HCT116 (cell line): ENCODE data around the gene ZBTB6. TPM values are rescaled to one million over a fixed set of nuclear protein-coding genes. Genes with fewer than 3 reads are reported as not detected.

Source experiments
- ATAC-seq: fragments of 200-7000 bp; cut with Tn5 transposase; 2 replicates; pipeline ENCODE4 v1.9.1; 2020; ENCODE audit warnings: mild to moderate bottlenecking, moderate library complexity
- BruUV-seq: library from RNA; stranded (reverse); fragments of 400-500 nt; replicated peaks from 2 replicates; lab custom pipeline; 2021; lab: Mats Ljungman, UMichigan
- CTCF ChIA-PET: fragments of 300-600 bp; sonication (Branson Sonifier 250); formaldehyde crosslinking; loops from one replicate; lab custom pipeline; 2021; ENCODE audit warnings: antibody characterized with exemption; lab: Charles Lee
- POLR2A ChIA-PET: fragments of 300-600, 350-600 bp; sonication (Branson Sonifier 250); formaldehyde crosslinking; loops from one replicate; lab custom pipeline; 2021; ENCODE audit warnings: antibody characterized with exemption; lab: Charles Lee
- RAD21 ChIA-PET, 2 experiments: fragments of 300-600 bp; sonication (Branson Sonifier 250); formaldehyde crosslinking; loops; one replicate each; lab custom pipeline; 2023; ENCODE audit warnings: low total read pairs in 2 of 2; ENCODE audit not compliant: uncharacterized antibody in 2 of 2, unreplicated experiment in 2 of 2, low non-redundant PET in 1 of 2; lab: Charles Lee
- DNase-seq: peaks from one replicate; pipeline ENCODE4 v3.0.0-alpha.2; 2010; ENCODE audit warnings: low read depth, low spot score
- H2AFZ ChIP-seq: fragments of 200-600 bp; shearing (Covaris generic), sonication (generic); 2 replicates; pipeline ENCODE4 v1.6.1; 2017; ENCODE audit warnings: low read depth, mixed run types, mixed read lengths, antibody characterized with exemption, low read length; ENCODE audit not compliant: poor library complexity, severe bottlenecking
- H3K27ac ChIP-seq: 2 replicates; pipeline ENCODE4 v1.5.1; 2012; ENCODE audit warnings: low read depth, low read length
- H3K27me3 ChIP-seq: fragments of 200-600 bp; sonication (generic); 2 replicates; pipeline ENCODE4 v1.6.1; 2016; ENCODE audit warnings: mixed run types, low read length, mixed read lengths; ENCODE audit not compliant: insufficient read depth
- H3K36me3 ChIP-seq, 2 experiments: fragments of 200-500 bp in 1 of 2; fragments of 200-600 bp in 1 of 2; sonication (Bioruptor generic) in 1 of 2; sonication (generic) in 1 of 2; 2 replicates each; pipeline versions ENCODE4 v1.5.1 to v1.6.1; 2014 to 2016; ENCODE audit warnings: low read length in 2 of 2, inconsistent platforms in 1 of 2, mixed read lengths in 1 of 2, mixed run types in 1 of 2; ENCODE audit not compliant: insufficient read depth in 2 of 2, control insufficient read depth in 1 of 2
- H3K4me1 ChIP-seq, 2 experiments: fragments of 200-600 bp in 1 of 2; sonication (generic) in 1 of 2; 2 replicates each; pipeline versions ENCODE4 v1.5.1 to v1.6.1; 2012 to 2017; ENCODE audit warnings: low read length in 2 of 2, inconsistent platforms in 1 of 2, mild to moderate bottlenecking in 1 of 2, mixed read lengths in 1 of 2, mixed run types in 1 of 2, moderate library complexity in 1 of 2; ENCODE audit not compliant: insufficient read depth in 2 of 2, control insufficient read depth in 1 of 2
- H3K4me2 ChIP-seq: fragments of 200-600 bp; sonication (generic); 2 replicates; pipeline ENCODE4 v1.6.1; 2017; ENCODE audit warnings: mixed run types, low read length, mixed read lengths
- H3K4me3 ChIP-seq, 2 experiments: fragments of 200-600 bp in 1 of 2; sonication (generic) in 1 of 2; replicated peaks in 1 of 2; 2 replicates each; pipeline ENCODE4 v1.5.1; 2011 to 2016; ENCODE audit warnings: low read length in 2 of 2, control low read depth in 1 of 2, low read depth in 1 of 2, mild to moderate bottlenecking in 1 of 2, mixed read lengths in 1 of 2, mixed run types in 1 of 2
- H3K79me2 ChIP-seq: fragments of 200-600 bp; sonication (generic); 2 replicates; pipeline ENCODE4 v1.6.1; 2017; ENCODE audit warnings: mild to moderate bottlenecking, mixed run types, low read length, moderate library complexity, mixed read lengths; ENCODE audit not compliant: insufficient read depth
- H3K9ac ChIP-seq: fragments of 200-600 bp; sonication (generic); 2 replicates; pipeline ENCODE4 v1.6.1; 2016; ENCODE audit warnings: low read length, mixed read lengths
- H3K9me2 ChIP-seq: fragments of 200-600 bp; sonication (generic), shearing (Covaris generic); 2 replicates; pipeline ENCODE4 v1.6.1; 2017; ENCODE audit warnings: mixed run types, mild to moderate bottlenecking, moderate library complexity; ENCODE audit not compliant: insufficient read depth
- H3K9me3 ChIP-seq, 2 experiments: fragments of 200-500 bp in 1 of 2; fragments of 200-600 bp in 1 of 2; sonication (Bioruptor generic) in 1 of 2; sonication (generic) in 1 of 2; 2 replicates each; pipeline ENCODE4 v1.6.1; 2014 to 2017; ENCODE audit warnings: low read length in 2 of 2, mixed read lengths in 2 of 2, inconsistent platforms in 1 of 2, low read depth in 1 of 2, mild to moderate bottlenecking in 1 of 2, mixed run types in 1 of 2, moderate library complexity in 1 of 2; ENCODE audit not compliant: control insufficient read depth in 1 of 2, insufficient read depth in 1 of 2
- H4K20me1 ChIP-seq: fragments of 200-600 bp; sonication (generic), shearing (Covaris generic); 2 replicates; pipeline ENCODE4 v1.6.1; 2017; ENCODE audit warnings: mixed run types, mild to moderate bottlenecking, moderate library complexity; ENCODE audit not compliant: insufficient read depth
- EZH2phosphoT487 ChIP-seq: fragments of 200-600 bp; IDR thresholded peaks from 2 replicates; pipeline ENCODE4 v1.6.1; 2018; ENCODE audit warnings: antibody characterized with exemption, borderline replicate concordance
- POLR2A ChIP-seq: IDR thresholded peaks from 2 replicates; pipeline ENCODE4 v1.7.0; 2011; ENCODE audit warnings: borderline replicate concordance; ENCODE audit not compliant: insufficient read depth, insufficient read length; ENCODE audit errors: extremely low read depth
- intact Hi-C: fragments of 100-400 bp; cut with micrococcal nuclease; formaldehyde crosslinking; loops from 2 replicates; pipeline ENCODE4 v1.10.0; 2022
- total RNA-seq: library from RNA; stranded (reverse); gene quantifications from one replicate; pipeline ENCODE4 v1.2.1, GENCODE V29; 2021; ENCODE audit not compliant: unreplicated experiment

The ZBTB6 gene
- total RNA-seq, 1 experiment from 2014 or later = 12.3 TPM

DNA sequence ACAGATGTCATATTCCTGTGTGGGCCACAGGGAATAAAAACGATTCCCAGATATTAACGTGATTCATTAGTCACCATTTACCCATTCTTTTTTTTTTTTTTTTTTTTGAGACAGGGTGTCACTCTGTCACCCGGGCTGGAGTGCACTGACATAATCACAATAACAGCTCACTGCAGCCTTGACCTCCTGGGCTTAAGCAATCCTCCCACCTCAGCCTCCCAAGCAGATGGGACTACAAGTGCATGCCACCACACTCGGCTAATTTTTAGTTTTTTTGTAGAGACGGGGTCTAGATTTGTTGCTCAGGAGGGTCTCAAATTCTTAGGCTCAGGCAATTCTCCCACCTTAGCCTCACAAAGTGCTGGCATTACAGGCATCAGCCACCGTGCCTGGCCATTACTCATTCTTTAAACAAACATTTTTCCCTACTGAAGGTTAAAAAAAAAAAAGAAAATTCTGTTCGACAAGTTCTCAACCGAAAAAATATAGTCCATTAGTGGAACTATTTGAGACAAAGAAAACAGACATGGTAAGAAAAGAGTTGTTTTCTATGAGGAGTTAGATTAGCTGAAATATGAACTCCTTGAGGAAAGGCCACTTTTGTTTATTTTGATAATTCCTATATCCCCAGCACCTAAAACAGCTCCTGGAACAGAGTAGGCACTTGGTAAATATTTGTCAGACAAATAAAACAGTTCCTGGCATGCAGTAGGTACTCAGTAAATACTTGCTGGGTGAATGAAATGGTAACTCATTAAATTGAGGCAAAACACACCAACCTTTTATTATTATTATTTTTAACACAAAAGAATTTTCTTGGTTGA, 52.6 kb downstream of the ZBTB6 start:
- Histone ChIP-seq H3K4me1 (no peaks in the 10 kb centered on the region), H4K20me1 (no peaks in the 10 kb centered on the region), H3K4me3 (no peak overlapping the region), H2AFZ (no peak overlapping the region), H3K27ac (no peak overlapping the region), H3K9ac (no peak overlapping the region), H3K9me2 (no peaks in the 10 kb centered on the region), H3K79me2 (no peaks in the 10 kb centered on the region), H3K9me3 (no peaks in the 10 kb centered on the region), H3K4me2 (no peak overlapping the region), H3K36me3 (peaks cover 16 to 33% of the 10 kb centered on the region in 2 experiments), H3K27me3 (no peaks in the 10 kb centered on the region)
- no peak for TF ChIP-seq POLR2A
- no peak for TF ChIP-seq EZH2phosphoT487
- DNase-seq (no peak), ATAC-seq (no peak)
- ChIA-PET POLR2A (no interaction called here), RAD21 (no interaction called here), CTCF (no interaction called here)
- BruUV-seq = no TSS peak
- intact Hi-C loops = no loop called here

Other genes starting within 250 kb of the ZBTB6 start
- not detected for gene OR1L3, start 238.2 kb downstream of the ZBTB6 start, total RNA-seq
- not detected for gene OR1L4, start 189.3 kb downstream of the ZBTB6 start, total RNA-seq
- not detected for gene OR1L6, start 171.0 kb downstream of the ZBTB6 start, total RNA-seq
- gene OR5C1, start 124.4 kb downstream of the ZBTB6 start, total RNA-seq = not detected
- gene OR1K1, start 113.2 kb downstream of the ZBTB6 start, total RNA-seq = not detected
- gene PDCL, start 84.7 kb downstream of the ZBTB6 start, total RNA-seq = 17.7 TPM
- gene RC3H2, start 8.0 kb downstream of the ZBTB6 start, total RNA-seq = 53.8 TPM
- 5.5 TPM for gene ZBTB26, start 18.2 kb upstream of the ZBTB6 start, total RNA-seq
- 29.7 TPM for gene RABGAP1, start 27.7 kb upstream of the ZBTB6 start, total RNA-seq
- gene GPR21, start 120.3 kb upstream of the ZBTB6 start, total RNA-seq = 1.1 TPM